Measurements from ENCODE around the gene IL1RN. TPM values are rescaled to one million over a fixed set of nuclear protein-coding genes. Genes with fewer than 3 reads are reported as not detected.

Gene IL1RN
- total and polyA plus RNA-seq, 2 of the 13 experiments (the other 11 are each of a cell fraction or from before 2014, with no cell fraction given) = 21.2 to 101 TPM

GRCh38 chr2:113156278-113157117 lies 29.1 kb downstream of the IL1RN start (continued):
- TF ChIP-seq ZNF513 (CRISPR knock-in tag; conservative IDR thresholded peaks at IDR 0.05) (no peak), HNF1B (CRISPR knock-in tag; IDR thresholded peaks at IDR 0.05) (peak; percentile 60), PBX2 (CRISPR knock-in tag; IDR thresholded peaks at IDR 0.05) (no peak), GMEB2 (CRISPR knock-in tag; IDR thresholded peaks at IDR 0.05; ENCODE audit: low read depth) (no peak), MTA3 (CRISPR knock-in tag; IDR thresholded peaks at IDR 0.05) (no peak), ZNF7 (CRISPR knock-in tag; IDR thresholded peaks at IDR 0.05) (no peak), ZFP36 (IDR thresholded peaks at IDR 0.05; ENCODE audit: borderline replicate concordance, low read depth, low read length, partially characterized antibody) (no peak), ZNF260 (CRISPR knock-in tag; IDR thresholded peaks at IDR 0.05; ENCODE audit: borderline replicate concordance, low read depth) (no peak), THRA (CRISPR knock-in tag; IDR thresholded peaks at IDR 0.05; ENCODE audit: borderline replicate concordance) (no peak; the same call in 1 of the 2 replicates), TEF (CRISPR knock-in tag; IDR thresholded peaks at IDR 0.05) (no peak), KAT7 (CRISPR knock-in tag; IDR thresholded peaks at IDR 0.05; ENCODE audit: borderline replicate concordance) (no peak), ZMAT5 (CRISPR knock-in tag; IDR thresholded peaks at IDR 0.05; ENCODE audit: borderline replicate concordance, low read depth) (no peak), RNF2 (conservative IDR thresholded peaks at IDR 0.05; ENCODE audit: low read depth) (no peak), HOXA9 (CRISPR knock-in tag; IDR thresholded peaks at IDR 0.05; ENCODE audit: borderline replicate concordance) (no peak), BORCS8-MEF2B (CRISPR knock-in tag; IDR thresholded peaks at IDR 0.05) (no peak), ZBTB43 (CRISPR knock-in tag; conservative IDR thresholded peaks at IDR 0.05) (no peak)
